ACC112 (cell line): ENCODE data around the gene ADAM17.
"Not testable (repeated sequence)": the region's sequence is repeated elsewhere in the genome, so short reads cannot be mapped to it uniquely, and the experiment has no call there.

ENCODE experiments used
- H2AFZ ChIP-seq: fragments of 200-600 bp; sonication (generic); one replicate; pipeline ENCODE4 v1.6.0; 2017; ENCODE audit warnings: antibody characterized with exemption, low read length; ENCODE audit not compliant: unreplicated experiment
- H3K27ac ChIP-seq: fragments of 200-600 bp; sonication (generic); 2 replicates; pipeline ENCODE4 v1.5.1; 2014; ENCODE audit warnings: low read depth, mild to moderate bottlenecking, antibody characterized with exemption, low read length, moderate library complexity
- H3K27me3 ChIP-seq: fragments of 200-600 bp; sonication (generic); 2 replicates; pipeline ENCODE4 v1.6.1; 2014; ENCODE audit warnings: mild to moderate bottlenecking, antibody characterized with exemption, low read length, moderate library complexity, mixed read lengths; ENCODE audit not compliant: insufficient read depth
- H3K36me3 ChIP-seq: fragments of 200-600 bp; sonication (generic); 2 replicates; pipeline ENCODE4 v1.6.1; 2016; ENCODE audit warnings: mild to moderate bottlenecking, antibody characterized with exemption, low read length, moderate library complexity, mixed read lengths; ENCODE audit not compliant: insufficient read depth
- H3K4me1 ChIP-seq: fragments of 200-600 bp; sonication (generic); one replicate; pipeline ENCODE4 v1.6.1; 2016; ENCODE audit warnings: low read length, mixed read lengths; ENCODE audit not compliant: insufficient read depth, unreplicated experiment, control insufficient read depth
- H3K4me3 ChIP-seq: fragments of 200-600 bp; sonication (generic); 2 replicates; pipeline ENCODE4 v1.5.1; 2014; ENCODE audit warnings: mild to moderate bottlenecking, low read depth, low read length
- H3K79me2 ChIP-seq: fragments of 200-600 bp; sonication (generic); one replicate; pipeline ENCODE4 v1.6.0; 2016; ENCODE audit warnings: low read length; ENCODE audit not compliant: control insufficient read depth, unreplicated experiment, insufficient read depth

ADAM17 gene

DNA sequence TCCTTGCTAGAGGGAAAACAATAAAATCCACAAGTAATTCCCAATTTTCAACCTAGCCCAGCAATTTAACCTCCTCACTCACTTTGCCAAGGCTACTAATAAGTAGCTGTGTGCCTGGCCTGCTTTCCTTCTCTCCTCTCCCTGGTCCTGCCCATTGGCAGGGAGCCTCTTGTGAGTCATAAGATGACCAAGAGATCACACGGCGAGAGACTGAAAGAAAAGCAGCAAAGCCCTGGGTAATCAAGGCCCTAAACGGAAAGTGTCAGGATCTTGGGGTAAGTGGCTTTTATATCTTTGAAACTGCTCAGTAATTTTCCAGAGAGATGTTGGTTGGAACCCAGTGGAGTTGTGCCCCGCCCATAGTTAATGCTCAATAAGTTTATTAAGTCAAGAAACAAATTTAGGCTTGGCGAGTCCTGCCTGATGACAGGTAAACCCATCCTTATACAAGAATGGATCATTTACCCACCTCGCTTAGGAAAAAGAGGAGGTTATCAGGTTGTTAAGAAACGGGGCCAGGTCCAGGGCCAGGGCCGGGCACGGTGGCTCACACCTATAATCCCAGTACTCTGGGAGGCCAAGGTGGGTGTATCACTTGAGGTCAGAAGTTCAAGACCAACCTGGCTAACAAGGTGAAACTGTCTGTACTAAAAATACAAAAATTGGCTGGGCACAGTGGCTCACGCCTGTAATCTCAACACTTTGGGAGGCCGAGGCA lies 10.0 kb upstream of the ADAM17 start:
- no peaks in the 10 kb centered on the region for H3K79me2 ChIP-seq
- H3K36me3 ChIP-seq: no peaks in the 10 kb centered on the region
- H3K4me3 ChIP-seq: peak overlapping the region; percentile 13; the same call in 1 of the 2 replicates
- H3K4me1 ChIP-seq: peaks cover 9% of the 10 kb centered on the region
- H3K27me3 ChIP-seq: no peaks in the 10 kb centered on the region
- H3K27ac ChIP-seq: peak overlapping the region; percentile 84
- peak overlapping the region; percentile 5 for H2AFZ ChIP-seq

DNA sequence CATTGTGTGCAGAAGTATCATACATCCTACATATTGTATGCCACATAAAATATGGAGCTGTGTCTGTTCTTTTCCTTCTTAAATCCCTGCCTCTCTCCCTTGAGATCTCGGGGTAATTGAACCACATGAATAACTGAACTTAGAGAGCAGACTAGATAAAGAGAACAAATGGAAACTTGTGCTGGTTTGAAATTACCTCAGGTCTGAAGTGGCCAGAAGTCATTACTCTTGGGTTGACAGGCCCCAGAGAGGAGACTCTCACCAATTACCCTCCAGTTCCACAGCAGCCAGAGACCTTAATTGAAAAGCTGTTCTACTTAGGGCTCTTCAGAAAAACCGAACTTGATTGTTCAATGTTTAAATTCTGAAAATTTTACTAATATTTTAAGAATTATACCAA lies 5.0 kb upstream of the ADAM17 start:
- no peak overlapping the region for H3K27ac ChIP-seq
- no peaks in the 10 kb centered on the region for H3K36me3 ChIP-seq
- H3K79me2 ChIP-seq: peaks cover 11% of the 10 kb centered on the region
- peaks cover 8% of the 10 kb centered on the region for H3K4me1 ChIP-seq
- H3K4me3 ChIP-seq: no peak overlapping the region
- no peak overlapping the region for H2AFZ ChIP-seq
- H3K27me3 ChIP-seq: no peaks in the 10 kb centered on the region

- Histone ChIP-seq H3K27me3 (no peaks in the 10 kb centered on the region), H3K79me2 (peaks cover 25% of the 10 kb centered on the region), H3K36me3 (no peaks in the 10 kb centered on the region), H3K4me1 (peaks cover 4% of the 10 kb centered on the region), H2AFZ (no peak overlapping the region), H3K27ac (peak overlapping the region; percentile 14), H3K4me3 (no peak overlapping the region)
Measured at GRCh38 chr2:9558948-9559381, 3.3 kb upstream of the ADAM17 start.

GRCh38 chr2:9556121-9556743 lies 602 bp upstream of the ADAM17 start:
- peak overlapping the region; percentile 100 for H3K4me3 ChIP-seq
- no peaks in the 10 kb centered on the region for H3K27me3 ChIP-seq
- H3K4me1 ChIP-seq: peaks cover 26% of the 10 kb centered on the region
- H3K79me2 ChIP-seq: peaks cover 46% of the 10 kb centered on the region
- H3K36me3 ChIP-seq: no peaks in the 10 kb centered on the region
- peak overlapping the region; percentile 10 for H2AFZ ChIP-seq
- peak overlapping the region; percentile 98 for H3K27ac ChIP-seq

DNA sequence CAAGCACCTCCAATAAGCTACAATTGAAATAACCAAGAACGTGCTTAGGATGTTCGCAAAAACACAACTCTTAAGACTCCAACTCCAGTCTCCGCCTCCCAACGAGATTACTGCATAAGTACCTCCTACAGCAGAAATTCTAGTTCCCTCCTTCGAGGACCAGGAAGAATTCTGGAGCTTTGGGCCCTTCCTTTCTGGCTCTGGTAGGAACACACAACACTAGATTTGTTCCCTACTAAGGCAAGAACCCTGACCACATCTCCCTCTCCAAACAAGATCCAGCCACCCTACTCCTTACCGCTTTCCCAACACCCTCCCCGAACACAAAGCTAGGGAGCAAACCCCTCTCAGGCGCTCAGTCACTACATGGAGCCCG lies 721 bp downstream of the ADAM17 start:
- Histone ChIP-seq H3K36me3 (no peaks in the 10 kb centered on the region), H3K79me2 (peaks cover 59% of the 10 kb centered on the region), H3K27me3 (no peaks in the 10 kb centered on the region), H3K4me1 (peaks cover 30% of the 10 kb centered on the region), H3K27ac (peak overlapping the region; percentile 98), H2AFZ (no peak overlapping the region), H3K4me3 (peak overlapping the region; percentile 100)

- Histone ChIP-seq H3K4me1 (peaks cover 43% of the 10 kb centered on the region), H3K4me3 (peak overlapping the region; percentile 66), H3K36me3 (no peaks in the 10 kb centered on the region), H3K79me2 (peaks cover 83% of the 10 kb centered on the region), H3K27ac (peak overlapping the region; percentile 98), H2AFZ (no peak overlapping the region), H3K27me3 (no peaks in the 10 kb centered on the region)
Measured at GRCh38 chr2:9552219-9553178, 3.1 kb downstream of the ADAM17 start.

- H3K4me1 ChIP-seq: peaks cover 47% of the 10 kb centered on the region
- not testable (repeated sequence) for H2AFZ ChIP-seq, H3K36me3 ChIP-seq, H3K4me3 ChIP-seq, H3K27me3 ChIP-seq
- peaks cover 85% of the 10 kb centered on the region for H3K79me2 ChIP-seq
- H3K27ac ChIP-seq: peak overlapping the region; percentile 30; the same call in 1 of the 2 replicates
Measured at GRCh38 chr2:9550859-9551391, 4.7 kb downstream of the ADAM17 start.

DNA sequence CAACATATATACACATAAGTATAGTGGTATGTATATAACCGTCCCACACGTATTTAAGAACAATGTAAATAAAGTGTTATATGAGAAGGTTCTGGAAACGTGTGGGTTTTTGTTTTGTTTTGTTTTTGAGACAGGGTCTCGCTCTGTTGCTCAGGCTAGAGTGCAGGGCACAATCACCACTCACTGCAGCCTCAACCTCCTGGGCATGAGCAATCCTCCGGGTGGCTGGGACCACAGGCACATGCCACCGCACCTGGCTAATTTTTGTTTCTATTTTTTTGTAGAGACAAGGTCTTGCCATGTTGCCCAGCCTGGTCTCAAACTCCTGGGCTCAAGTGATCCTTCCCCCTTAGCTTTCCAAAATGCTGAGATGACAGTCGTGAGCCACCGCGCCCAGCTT lies 6.2 kb downstream of the ADAM17 start:
- Histone ChIP-seq H3K36me3 (no peaks in the 10 kb centered on the region), H3K4me1 (peaks cover 47% of the 10 kb centered on the region)

GRCh38 chr2:9548506-9548905 lies 7.1 kb downstream of the ADAM17 start:
- Histone ChIP-seq H3K4me3 (no peak overlapping the region), H3K4me1 (peaks cover 42% of the 10 kb centered on the region), H3K36me3 (no peaks in the 10 kb centered on the region), H3K27ac (peak overlapping the region; percentile 52), H3K79me2 (peaks cover 90% of the 10 kb centered on the region), H3K27me3 (no peaks in the 10 kb centered on the region), H2AFZ (no peak overlapping the region)

More for the DNA sequence above, 6.2 kb downstream of the ADAM17 start:
- H3K79me2 ChIP-seq: peaks cover 91% of the 10 kb centered on the region
- H3K4me3 ChIP-seq: no peak overlapping the region
- no peak overlapping the region for H3K27ac ChIP-seq
- H3K27me3 ChIP-seq: no peaks in the 10 kb centered on the region
- no peak overlapping the region for H2AFZ ChIP-seq

GRCh38 chr2:9547262-9547991 lies 8.2 kb downstream of the ADAM17 start:
- Histone ChIP-seq H2AFZ (no peak overlapping the region), H3K4me1 (peaks cover 36% of the 10 kb centered on the region), H3K27me3 (no peaks in the 10 kb centered on the region), H3K27ac (peak overlapping the region; percentile 41), H3K79me2 (peaks cover 92% of the 10 kb centered on the region), H3K4me3 (no peak overlapping the region), H3K36me3 (no peaks in the 10 kb centered on the region)
